Effector memory CD8-positive, alpha-beta T cell (primary cell): Measurements from ENCODE around the gene APP.

Experiments used
- ATAC-seq: fragments of 150-1000 bp; cut with Tn5 transposase; replicated peaks from 2 replicates; pipeline ENCODE4 v1.10.0; 2021; ENCODE audit warnings: mild to moderate bottlenecking, moderate library complexity
- DNase-seq, 3 experiments: peaks; one replicate each; pipeline ENCODE4 v3.0.0; 2021
- H3K27ac Mint-ChIP-seq, 2 donors: one replicate each; pipeline ENCODE4 v1.8.0; 2022; ENCODE audit warnings: mild to moderate bottlenecking in 2 of 2, mixed read lengths in 2 of 2, moderate library complexity in 2 of 2
- H3K27me3 Mint-ChIP-seq, 2 donors: one replicate each; pipeline ENCODE4 v1.8.0; 2022; ENCODE audit warnings: mixed read lengths in 2 of 2
- H3K36me3 Mint-ChIP-seq: one replicate; pipeline ENCODE4 v1.8.0; 2022; ENCODE audit warnings: mild to moderate bottlenecking, moderate library complexity, mixed read lengths; ENCODE audit not compliant: insufficient read depth
- H3K4me1 Mint-ChIP-seq, 2 donors: one replicate each; pipeline ENCODE4 v1.8.0; 2022; ENCODE audit warnings: low read depth in 2 of 2, mixed read lengths in 2 of 2
- H3K4me3 Mint-ChIP-seq, 2 donors: one replicate each; pipeline ENCODE4 v1.8.0; 2022; ENCODE audit warnings: mild to moderate bottlenecking in 2 of 2, mixed read lengths in 2 of 2, moderate library complexity in 2 of 2
- H3K9me3 Mint-ChIP-seq, 2 donors: one replicate each; pipeline ENCODE4 v1.8.0; 2022; ENCODE audit warnings: mixed read lengths in 2 of 2

The APP gene

GRCh38 chr21:25995278-25995677 is 175.3 kb downstream of the APP start:
- no peak for ATAC-seq
- H3K36me3 Mint-ChIP-seq = no peaks in the 10 kb centered on the region
- no peaks in the 10 kb centered on the region for H3K9me3 Mint-ChIP-seq

DNA sequence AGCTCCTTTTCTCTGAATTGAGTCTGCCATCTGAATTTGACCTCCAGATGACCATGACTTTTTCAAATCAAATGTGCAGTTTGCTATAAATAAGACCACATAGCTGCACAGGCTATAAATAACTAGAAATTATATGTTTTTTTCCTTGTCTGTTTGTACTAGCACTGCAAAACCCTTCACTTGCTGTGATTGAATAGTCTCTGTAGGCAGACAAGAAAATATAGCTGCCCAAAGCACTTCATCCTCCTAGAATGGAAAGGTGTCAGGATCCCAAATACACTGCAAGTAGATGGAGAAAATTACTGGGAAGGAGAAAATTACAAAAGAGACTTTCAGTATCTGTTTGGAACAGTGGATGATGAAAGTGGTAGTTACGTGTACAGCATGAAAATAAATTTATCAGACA is 175.8 kb downstream of the APP start:
- no peak overlapping the region for H3K27ac Mint-ChIP-seq
- H3K27me3 Mint-ChIP-seq = no peaks in the 10 kb centered on the region
- no peaks in the 10 kb centered on the region for H3K36me3 Mint-ChIP-seq
- ATAC-seq (no peak), DNase-seq (no peak)
- no peaks in the 10 kb centered on the region for H3K4me1 Mint-ChIP-seq
- H3K9me3 Mint-ChIP-seq = no peaks in the 10 kb centered on the region
- no peak overlapping the region for H3K4me3 Mint-ChIP-seq

More at GRCh38 chr21:25995278-25995677, 175.3 kb downstream of the APP start:
- Mint-ChIP-seq H3K27me3 (no peaks in the 10 kb centered on the region), H3K4me1 (no peaks in the 10 kb centered on the region), H3K27ac (no peak overlapping the region), H3K4me3 (no peak overlapping the region)
- no peak for DNase-seq

DNA sequence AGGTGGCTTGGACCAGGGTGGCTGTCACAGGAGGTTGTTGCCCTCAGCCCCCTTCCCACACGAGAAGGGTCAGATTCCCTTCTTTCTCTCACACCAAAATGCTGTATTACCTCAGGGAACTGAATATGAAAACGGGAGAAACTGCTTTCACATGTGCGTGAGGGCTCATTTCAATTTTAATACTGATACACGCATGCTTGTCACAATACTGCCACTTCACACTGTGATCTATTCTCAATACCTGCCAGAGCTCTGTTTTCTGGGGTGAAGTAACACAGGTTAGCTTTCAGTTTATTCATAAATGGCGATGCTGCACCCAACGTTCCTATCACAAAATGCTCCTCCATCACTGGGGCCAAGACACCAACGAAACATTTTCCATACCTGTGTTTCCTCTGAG is 181.8 kb downstream of the APP start:
- Mint-ChIP-seq H3K9me3 (peaks cover 0 to 2% of the 10 kb centered on the region in 2 donors), H3K27ac (no peak overlapping the region), H3K27me3 (peaks cover 0 to 7% of the 10 kb centered on the region in 2 donors), H3K4me1 (no peaks in the 10 kb centered on the region), H3K4me3 (no peak overlapping the region), H3K36me3 (no peaks in the 10 kb centered on the region)
- no peak for DNase-seq
- ATAC-seq = no peak

DNA sequence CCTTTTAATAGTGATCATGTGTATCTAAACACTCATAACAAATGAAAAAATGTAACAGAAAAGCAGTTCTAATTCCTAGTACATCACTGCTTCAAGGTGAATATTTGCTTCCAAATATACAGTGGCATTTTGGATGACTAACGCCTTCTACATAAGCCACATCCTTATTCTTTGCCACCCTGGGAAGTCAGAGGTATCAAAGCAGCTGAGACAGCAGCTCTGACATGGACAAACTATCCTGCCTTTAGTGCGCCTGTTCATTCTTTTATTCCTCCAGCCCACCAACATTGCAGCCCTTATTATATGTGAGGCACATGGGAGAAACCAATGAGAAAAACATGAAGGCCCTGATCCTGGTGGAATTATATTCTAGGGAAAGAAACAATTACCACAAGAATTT is 183.0 kb downstream of the APP start:
- no peak overlapping the region for H3K4me3 Mint-ChIP-seq
- no peaks in the 10 kb centered on the region for H3K4me1 Mint-ChIP-seq
- no peak overlapping the region for H3K27ac Mint-ChIP-seq
- H3K36me3 Mint-ChIP-seq = no peaks in the 10 kb centered on the region
- H3K27me3 Mint-ChIP-seq = peaks cover 0 to 7% of the 10 kb centered on the region in 2 donors
- H3K9me3 Mint-ChIP-seq = peaks cover 0 to 2% of the 10 kb centered on the region in 2 donors
- no peak for ATAC-seq
- DNase-seq = no peak

- Mint-ChIP-seq H3K36me3 (no peaks in the 10 kb centered on the region), H3K27me3 (peaks cover 0 to 7% of the 10 kb centered on the region in 2 donors), H3K27ac (no peak overlapping the region), H3K4me1 (no peaks in the 10 kb centered on the region), H3K9me3 (peaks cover 0 to 2% of the 10 kb centered on the region in 2 donors), H3K4me3 (no peak overlapping the region)
- DNase-seq = no peak
- ATAC-seq = no peak
These were observed 183.6 kb downstream of the APP start for GRCh38 chr21:25986928-25987327.

DNA sequence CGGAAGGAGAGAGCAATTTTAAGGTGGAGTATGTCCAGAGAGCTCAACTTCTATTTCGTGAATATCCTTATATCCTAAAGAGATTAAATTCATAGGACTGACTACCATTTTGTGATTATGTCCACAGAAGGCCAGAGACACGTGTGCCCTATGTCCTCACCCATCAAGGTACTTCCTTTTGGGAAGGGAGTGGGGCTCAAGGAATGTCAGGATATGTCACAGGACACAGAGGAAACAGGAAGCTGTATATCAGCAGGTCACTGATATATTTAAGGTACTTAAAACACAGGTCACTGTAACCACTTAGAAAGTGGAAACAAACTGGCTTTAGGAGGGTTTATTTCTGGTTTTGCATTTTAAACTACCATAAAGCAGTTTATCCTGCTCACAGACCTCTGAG is 184.6 kb downstream of the APP start:
- Mint-ChIP-seq H3K9me3 (peaks cover 0 to 2% of the 10 kb centered on the region in 2 donors), H3K36me3 (no peaks in the 10 kb centered on the region), H3K27me3 (peaks cover 0 to 7% of the 10 kb centered on the region in 2 donors), H3K4me3 (no peak overlapping the region), H3K27ac (no peak overlapping the region), H3K4me1 (no peaks in the 10 kb centered on the region)
- no peak for ATAC-seq
- no peak for DNase-seq

GRCh38 chr21:25984538-25984937 is 186.0 kb downstream of the APP start:
- Mint-ChIP-seq H3K36me3 (no peaks in the 10 kb centered on the region), H3K27ac (no peak overlapping the region), H3K9me3 (peaks cover 0 to 2% of the 10 kb centered on the region in 2 donors), H3K4me3 (no peak overlapping the region), H3K4me1 (no peaks in the 10 kb centered on the region), H3K27me3 (peaks cover 0 to 7% of the 10 kb centered on the region in 2 donors)
- ATAC-seq (no peak), DNase-seq (no peak)

DNA sequence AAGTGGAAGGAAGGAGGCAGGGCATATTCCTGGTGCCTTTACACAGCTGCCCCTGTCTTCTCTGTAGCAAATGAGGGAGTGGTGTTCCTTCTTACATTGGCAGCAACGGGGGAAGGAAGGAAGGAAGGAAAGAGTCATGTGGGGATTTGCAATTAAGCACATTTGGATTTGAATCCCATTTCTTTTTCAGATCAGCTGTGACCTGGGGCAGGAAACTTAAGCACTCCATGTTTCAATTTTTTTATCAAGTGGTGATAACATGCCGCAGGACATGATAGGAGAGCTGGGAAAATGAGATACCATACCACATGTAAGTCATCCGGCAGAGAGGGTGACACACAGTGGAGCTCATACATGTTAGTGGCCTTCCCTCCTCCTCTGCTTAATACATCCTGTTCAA is 186.8 kb downstream of the APP start:
- Mint-ChIP-seq H3K4me3 (no peak overlapping the region), H3K4me1 (no peaks in the 10 kb centered on the region), H3K27ac (no peak overlapping the region), H3K36me3 (no peaks in the 10 kb centered on the region), H3K27me3 (peaks cover 0 to 7% of the 10 kb centered on the region in 2 donors), H3K9me3 (peaks cover 0 to 2% of the 10 kb centered on the region in 2 donors)
- ATAC-seq (no peak), DNase-seq (no peak)

GRCh38 chr21:25980710-25981109 is 189.9 kb downstream of the APP start:
- H3K27ac Mint-ChIP-seq = no peak overlapping the region

GRCh38 chr21:25979845-25980616 is 190.5 kb downstream of the APP start:
- H3K4me3 Mint-ChIP-seq = no peak overlapping the region
- ATAC-seq (no peak), DNase-seq (no peak)
- H3K27ac Mint-ChIP-seq = no peak overlapping the region
- no peaks in the 10 kb centered on the region for H3K9me3 Mint-ChIP-seq
- no peaks in the 10 kb centered on the region for H3K4me1 Mint-ChIP-seq
- no peaks in the 10 kb centered on the region for H3K27me3 Mint-ChIP-seq
- no peaks in the 10 kb centered on the region for H3K36me3 Mint-ChIP-seq

More at GRCh38 chr21:25980710-25981109, 189.9 kb downstream of the APP start:
- Mint-ChIP-seq H3K9me3 (no peaks in the 10 kb centered on the region), H3K27me3 (no peaks in the 10 kb centered on the region), H3K36me3 (no peaks in the 10 kb centered on the region), H3K4me1 (no peaks in the 10 kb centered on the region), H3K4me3 (no peak overlapping the region)
- DNase-seq (no peak), ATAC-seq (no peak)

DNA sequence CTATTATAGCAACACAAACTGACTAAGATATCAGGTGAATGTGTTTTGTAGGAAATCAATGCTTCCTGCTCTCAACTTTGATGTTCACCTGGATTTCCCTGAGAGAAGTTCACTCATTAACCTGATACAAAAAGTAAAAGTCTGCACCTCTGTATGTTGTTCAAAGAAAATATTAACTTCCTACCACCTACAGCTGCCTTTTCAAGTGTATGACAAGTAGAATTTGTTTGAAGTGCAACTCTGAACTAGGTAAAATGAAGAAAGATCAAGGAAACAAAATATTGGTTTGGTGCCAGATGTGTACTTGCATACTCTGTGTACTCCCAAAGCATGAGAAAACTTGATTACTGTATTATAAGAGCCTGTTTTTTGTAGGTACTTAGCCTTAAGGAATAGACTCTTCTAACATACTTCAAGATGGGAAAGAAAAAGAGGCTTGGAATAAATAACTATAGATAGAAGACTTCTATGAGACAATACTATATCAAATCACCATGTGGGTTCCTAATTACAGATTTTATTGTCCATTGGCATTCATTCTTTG is 193.4 kb downstream of the APP start:
- no peaks in the 10 kb centered on the region for H3K27me3 Mint-ChIP-seq
- DNase-seq (no peak), ATAC-seq (no peak)
- no peaks in the 10 kb centered on the region for H3K4me1 Mint-ChIP-seq
- no peak overlapping the region for H3K4me3 Mint-ChIP-seq
- H3K27ac Mint-ChIP-seq = no peak overlapping the region
- H3K9me3 Mint-ChIP-seq = no peaks in the 10 kb centered on the region
- H3K36me3 Mint-ChIP-seq = no peaks in the 10 kb centered on the region

- H3K36me3 Mint-ChIP-seq = no peaks in the 10 kb centered on the region
- ATAC-seq = no peak
- DNase-seq = no peak
- H3K27ac Mint-ChIP-seq = no peak overlapping the region
- no peaks in the 10 kb centered on the region for H3K4me1 Mint-ChIP-seq
- no peaks in the 10 kb centered on the region for H3K9me3 Mint-ChIP-seq
- no peaks in the 10 kb centered on the region for H3K27me3 Mint-ChIP-seq
- no peak overlapping the region for H3K4me3 Mint-ChIP-seq
These were observed 195.6 kb downstream of the APP start for GRCh38 chr21:25974964-25975363.

- DNase-seq = no peak
- Mint-ChIP-seq H3K27me3 (no peaks in the 10 kb centered on the region), H3K4me1 (no peaks in the 10 kb centered on the region), H3K9me3 (no peaks in the 10 kb centered on the region), H3K36me3 (no peaks in the 10 kb centered on the region), H3K27ac (no peak overlapping the region), H3K4me3 (no peak overlapping the region)
- ATAC-seq = no peak
These were observed 200.2 kb downstream of the APP start for GRCh38 chr21:25970254-25970930.

DNA sequence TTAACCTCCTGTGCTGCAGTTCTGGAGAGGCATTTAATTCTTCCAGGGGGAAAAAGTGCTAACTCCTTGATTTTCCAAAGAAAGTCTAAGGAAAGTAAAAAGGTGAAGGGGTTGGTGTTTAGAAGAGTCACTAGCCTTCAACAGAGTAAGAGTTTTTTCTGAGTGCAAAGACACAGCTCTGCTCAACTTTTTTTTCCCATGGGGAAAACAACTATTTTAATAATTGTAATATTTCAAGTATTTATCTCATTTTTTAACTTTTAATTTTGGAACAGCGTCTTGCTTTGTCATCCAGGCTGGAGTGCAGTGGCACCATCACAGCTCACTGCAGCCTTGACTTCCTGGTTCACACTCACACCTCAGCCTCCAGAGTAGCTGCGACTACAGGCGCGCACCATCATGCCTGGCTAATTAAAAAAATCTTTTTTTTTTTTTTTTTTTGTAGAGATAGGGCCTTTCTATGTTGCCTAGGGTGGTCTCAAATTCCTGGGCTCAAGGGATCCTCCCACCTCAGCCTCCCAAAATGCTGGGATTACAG is 202.6 kb downstream of the APP start:
- no peak overlapping the region for H3K27ac Mint-ChIP-seq

More for the DNA sequence above, 202.6 kb downstream of the APP start:
- DNase-seq (no peak), ATAC-seq (no peak)
- H3K4me1 Mint-ChIP-seq = no peaks in the 10 kb centered on the region
- H3K36me3 Mint-ChIP-seq = no peaks in the 10 kb centered on the region
- no peaks in the 10 kb centered on the region for H3K9me3 Mint-ChIP-seq
- H3K27me3 Mint-ChIP-seq = no peaks in the 10 kb centered on the region
- no peak overlapping the region for H3K4me3 Mint-ChIP-seq
